CD4-positive, alpha-beta T cell (primary cell): Measurements from ENCODE around the gene GTPBP1. TPM values are rescaled to one million over a fixed set of nuclear protein-coding genes. Genes with fewer than 3 reads are reported as not detected.
A peak's percentile ranks its signal among the peaks of the same experiment; 100 is the strongest.

Experiments used
- ATAC-seq: fragments of 200-7000 bp; cut with Tn5 transposase; one replicate; pipeline ENCODE4 v1.10.0; 2022; ENCODE audit warnings: mild to moderate bottlenecking; ENCODE audit not compliant: poor library complexity
- CTCF ChIA-PET: fragments of 350-600 bp; sonication (Branson Sonifier 250); formaldehyde crosslinking; loops from one replicate; lab custom pipeline; 2021; ENCODE audit warnings: antibody characterized with exemption, inconsistent platforms; lab: Charles Lee
- POLR2A ChIA-PET: fragments of 350-600 bp; sonication (Branson Sonifier 250); formaldehyde crosslinking; loops from one replicate; lab custom pipeline; 2021; ENCODE audit warnings: antibody characterized with exemption, inconsistent platforms; lab: Charles Lee
- DNase-seq, 14 experiments: peaks; one replicate each; pipeline ENCODE4 v3.0.0-alpha.2; 2013 to 2020; ENCODE audit warnings: mixed read lengths in 2 of 14
- H3K27ac ChIP-seq, 2 donors: one replicate each; pipeline versions ENCODE4 v1.5.1 to v1.7.0; 2013; ENCODE audit warnings: low read length in 2 of 2, low read depth in 1 of 2, mild to moderate bottlenecking in 1 of 2
- H3K27me3 ChIP-seq, 2 experiments: 1 replicate in 1 of 2; 2 replicates in 1 of 2; pipeline versions ENCODE4 v1.6.1 to v1.7.0; 2013; ENCODE audit warnings: low read length in 2 of 2, control low read depth in 1 of 2, mild to moderate bottlenecking in 1 of 2, moderate library complexity in 1 of 2; ENCODE audit not compliant: insufficient read depth in 2 of 2, control insufficient read depth in 1 of 2
- H3K36me3 ChIP-seq: one replicate; pipeline ENCODE4 v1.6.1; 2013; ENCODE audit warnings: low read length, control low read depth; ENCODE audit not compliant: insufficient read depth
- H3K4me1 ChIP-seq: one replicate; pipeline ENCODE4 v1.6.1; 2013; ENCODE audit warnings: low read length, control low read depth; ENCODE audit not compliant: insufficient read depth
- H3K4me3 ChIP-seq: one replicate; pipeline ENCODE4 v1.5.1; 2013; ENCODE audit warnings: mild to moderate bottlenecking, low read length, moderate library complexity
- H3K9me3 ChIP-seq, 2 experiments: 1 replicate in 1 of 2; 2 replicates in 1 of 2; pipeline versions ENCODE4 v1.6.1 to v1.7.0; 2013; ENCODE audit warnings: low read length in 2 of 2, mild to moderate bottlenecking in 2 of 2, control low read depth in 1 of 2, moderate library complexity in 1 of 2; ENCODE audit not compliant: control insufficient read depth in 1 of 2, insufficient read depth in 1 of 2
- H3K27ac Mint-ChIP-seq: one replicate; pipeline ENCODE4 v1.8.0; 2020; ENCODE audit warnings: mixed read lengths
- H3K27me3 Mint-ChIP-seq: one replicate; pipeline ENCODE4 v1.8.0; 2021; ENCODE audit warnings: mixed read lengths
- H3K36me3 Mint-ChIP-seq: one replicate; pipeline ENCODE4 v1.8.0; 2021; ENCODE audit warnings: low read depth, mixed read lengths
- H3K4me1 Mint-ChIP-seq: one replicate; pipeline ENCODE4 v1.8.0; 2021; ENCODE audit warnings: low read depth, mixed read lengths
- H3K4me3 Mint-ChIP-seq: one replicate; pipeline ENCODE4 v1.8.0; 2020; ENCODE audit warnings: mild to moderate bottlenecking, mixed read lengths
- H3K9me3 Mint-ChIP-seq: one replicate; pipeline ENCODE4 v1.8.0; 2020; ENCODE audit warnings: mixed read lengths
- CTCF ChIP-seq: fragments of 200-600 bp; IDR thresholded peaks from one replicate; pipeline ENCODE4 v1.8.0; 2022; ENCODE audit warnings: antibody characterized with exemption, mild to moderate bottlenecking
- intact Hi-C, 2 experiments: fragments of 100-400 bp; cut with DNase I in 1 of 2; cut with micrococcal nuclease in 1 of 2; formaldehyde crosslinking; loops; one replicate each; pipeline versions ENCODE4 v1.15.1 to v1.9.0; 2023 to 2025; cut with DNase I, micrococcal nuclease
- total RNA-seq, 174 experiments: library from RNA in 2 of 174; stranded (reverse) in 2 of 174; gene quantifications; one replicate each; pipeline ENCODE4 v1.2.3 and lab custom pipeline; 2021 to 2026

GTPBP1 gene
- total RNA-seq, 2 experiments from 2014 or later: 263 to 272 TPM

GRCh38 chr22:38732251-38732815, 26.6 kb downstream of the GTPBP1 start:
- peaks cover 57% of the 10 kb centered on the region for H3K4me1 Mint-ChIP-seq
- H3K27ac Mint-ChIP-seq: peak overlapping the region; percentile 88
- no peak overlapping the region for H3K4me3 Mint-ChIP-seq
- ChIA-PET CTCF (interaction anchor here (0.7 to 2.7 kb wide), 6 partner anchors 12 to 51 kb away, joined by 3 to 15 read pairs (median 4); partner anchors contain the start of gene TOMM22), POLR2A (interaction anchor here (0.9 to 21.7 kb wide), 16 partner anchors 8 to 209 kb away, joined by 3 to 752 read pairs (median 9); partner anchors contain the start of genes CBX6, CBY1, FAM227A and GTPBP1)
- peaks cover 97% of the 10 kb centered on the region for H3K36me3 Mint-ChIP-seq
- peak in 1 of 14 experiments; percentile 28 for DNase-seq
- Histone ChIP-seq H3K36me3 (peaks cover 75% of the 10 kb centered on the region), H3K27ac (peak overlapping the region in 1 of 2 donors; percentile 11), H3K4me1 (peaks cover 44% of the 10 kb centered on the region), H3K9me3 (no peaks in the 10 kb centered on the region), H3K27me3 (no peaks in the 10 kb centered on the region), H3K4me3 (no peak overlapping the region)
- intact Hi-C loops: loop anchor here in 1 of 2 experiments (2.0 to 5.0 kb wide), 2 partner anchors 34 to 110 kb away; partner anchors contain the start of gene NPTXR
- TF ChIP-seq CTCF: no peak
- no peaks in the 10 kb centered on the region for H3K9me3 Mint-ChIP-seq
- ATAC-seq: no peak
- no peaks in the 10 kb centered on the region for H3K27me3 Mint-ChIP-seq

- no peaks in the 10 kb centered on the region for H3K27me3 ChIP-seq
- ChIA-PET CTCF (interaction anchor here (0.6 to 2.7 kb wide), 13 partner anchors 8 to 69 kb away, joined by 3 to 15 read pairs (median 5); partner anchors contain the start of genes GTPBP1, SUN2 and TOMM22), POLR2A (interaction anchor here (1.2 to 21.7 kb wide), 14 partner anchors 9 to 210 kb away, joined by 3 to 752 read pairs (median 8); partner anchors contain the start of genes CBX6, CBY1, FAM227A and GTPBP1)
- H3K9me3 ChIP-seq: no peaks in the 10 kb centered on the region
- H3K36me3 Mint-ChIP-seq: peaks cover 97% of the 10 kb centered on the region
- ATAC-seq (peak; percentile 54), DNase-seq (peak in 11 of 14 experiments; percentile 45 to 71 (median 54))
- peaks cover 54% of the 10 kb centered on the region for H3K4me1 ChIP-seq
- H3K4me1 Mint-ChIP-seq: peaks cover 67% of the 10 kb centered on the region
- TF ChIP-seq CTCF: peak; percentile 87
- H3K27ac ChIP-seq: peak overlapping the region; percentile 14 to 35
- H3K36me3 ChIP-seq: peaks cover 75% of the 10 kb centered on the region
- H3K27me3 Mint-ChIP-seq: no peaks in the 10 kb centered on the region
- H3K9me3 Mint-ChIP-seq: no peaks in the 10 kb centered on the region
- H3K4me3 ChIP-seq: no peak overlapping the region
- peak overlapping the region; percentile 88 for H3K27ac Mint-ChIP-seq
- intact Hi-C loops: loop anchor here in 1 of 2 experiments (2.0 to 5.0 kb wide), 2 partner anchors 33 to 109 kb away; partner anchors contain the start of gene NPTXR
- H3K4me3 Mint-ChIP-seq: peak overlapping the region; percentile 4
Measured at GRCh38 chr22:38733329-38733723, 27.6 kb downstream of the GTPBP1 start.

- H3K36me3 Mint-ChIP-seq: peaks cover 97% of the 10 kb centered on the region
- ChIA-PET CTCF (interaction anchor here (1.2 to 2.7 kb wide), 8 partner anchors 8 to 68 kb away, joined by 4 to 15 read pairs (median 6); partner anchors contain the start of gene GTPBP1), POLR2A (interaction anchor here (1.2 to 21.7 kb wide), 11 partner anchors 10 to 149 kb away, joined by 3 to 752 read pairs (median 19); partner anchors contain the start of genes CBX6, CBY1, FAM227A and GTPBP1)
- ATAC-seq: peak; percentile 7
- DNase-seq: peak in 1 of 14 experiments; percentile 34
- H3K4me1 Mint-ChIP-seq: peaks cover 67% of the 10 kb centered on the region
- Histone ChIP-seq H3K36me3 (peaks cover 75% of the 10 kb centered on the region), H3K27me3 (no peaks in the 10 kb centered on the region), H3K27ac (peak overlapping the region; percentile 14 to 35), H3K4me1 (peaks cover 59% of the 10 kb centered on the region), H3K4me3 (no peak overlapping the region), H3K9me3 (no peaks in the 10 kb centered on the region)
- H3K9me3 Mint-ChIP-seq: no peaks in the 10 kb centered on the region
- intact Hi-C loops: loop anchor here in 1 of 2 experiments (2.0 to 5.0 kb wide), 3 partner anchors 15 to 108 kb away; partner anchors contain the start of gene NPTXR
- peak overlapping the region; percentile 34 for H3K4me3 Mint-ChIP-seq
- no peak for TF ChIP-seq CTCF
- H3K27ac Mint-ChIP-seq: peak overlapping the region; percentile 88
- H3K27me3 Mint-ChIP-seq: no peaks in the 10 kb centered on the region
Measured at GRCh38 chr22:38733724-38734381, 28.1 kb downstream of the GTPBP1 start.
